Endothelial cell of umbilical vein (primary cell): ENCODE data around the gene ZNF775. TPM values are rescaled to one million over a fixed set of nuclear protein-coding genes. Genes with fewer than 3 reads are reported as not detected.

Experiments
- BruUV-seq: library from RNA; stranded (reverse); fragments of 400-500 nt; replicated peaks from 2 replicates; lab custom pipeline; 2021; lab: Mats Ljungman, UMichigan
- CTCF ChIA-PET: fragments of 300-600, 350-600 bp; sonication (Branson Sonifier 250); formaldehyde crosslinking; loops from one replicate; lab custom pipeline; 2021; ENCODE audit warnings: antibody characterized with exemption, inconsistent platforms; lab: Charles Lee
- POLR2A ChIA-PET: fragments of 300-600, 350-600 bp; sonication (Branson Sonifier 250); formaldehyde crosslinking; loops from one replicate; lab custom pipeline; 2021; ENCODE audit warnings: antibody characterized with exemption, inconsistent platforms; lab: Charles Lee
- DNase-seq: peaks from one replicate; pipeline ENCODE4 v3.0.0-alpha.2; 2011; ENCODE audit warnings: low read depth, low spot score
- FAIRE-seq: peaks from 2 replicates; lab custom pipeline; 2011; peaks lifted over from hg19 to GRCh38; lab: Jason Lieb, UNC
- H2AFZ ChIP-seq: 2 replicates; pipeline ENCODE4 v1.6.0; 2012; ENCODE audit warnings: low read depth, low read length, control low read depth, inconsistent platforms
- H3K27ac ChIP-seq: 2 replicates; pipeline ENCODE4 v1.5.1; 2011; ENCODE audit warnings: low read depth, mild to moderate bottlenecking, control low read depth, low read length, moderate library complexity; ENCODE audit not compliant: insufficient read depth
- H3K27me3 ChIP-seq, 2 experiments: 2 replicates each; pipeline versions ENCODE4 v1.6.0 to v1.6.1; 2011; ENCODE audit warnings: low read length in 2 of 2, mixed read lengths in 1 of 2; ENCODE audit not compliant: control insufficient read depth in 2 of 2, insufficient read depth in 2 of 2
- H3K36me3 ChIP-seq, 2 experiments: 2 replicates in 1 of 2; 3 replicates in 1 of 2; pipeline ENCODE4 v1.5.1; 2011; ENCODE audit warnings: low read length in 2 of 2, mild to moderate bottlenecking in 1 of 2, moderate library complexity in 1 of 2; ENCODE audit not compliant: control insufficient read depth in 2 of 2, insufficient read depth in 2 of 2; ENCODE audit errors: extremely low read depth in 1 of 2
- H3K4me1 ChIP-seq: 3 replicates; pipeline ENCODE4 v1.5.1; 2011; ENCODE audit warnings: mild to moderate bottlenecking, low read length; ENCODE audit not compliant: control insufficient read depth, insufficient read depth; ENCODE audit errors: extremely low read depth
- H3K4me2 ChIP-seq: 2 replicates; pipeline ENCODE4 v1.6.1; 2011; ENCODE audit warnings: low read length, control low read depth, mixed read lengths; ENCODE audit not compliant: insufficient read depth
- H3K4me3 ChIP-seq, 3 experiments: fragments of 200-600 bp in 1 of 3; sonication (generic), shearing (Covaris generic) in 1 of 3; replicated peaks in 1 of 3; 2 replicates each; pipeline ENCODE4 v1.5.1; 2011 to 2016; ENCODE audit warnings: control low read depth in 3 of 3, low read length in 3 of 3, mild to moderate bottlenecking in 2 of 3, inconsistent platforms in 1 of 3, low read depth in 1 of 3, moderate library complexity in 1 of 3; ENCODE audit not compliant: insufficient read depth in 1 of 3
- H3K79me2 ChIP-seq: 2 replicates; pipeline ENCODE4 v1.6.0; 2012; ENCODE audit warnings: low read length, inconsistent platforms; ENCODE audit not compliant: control insufficient read depth, insufficient read depth
- H3K9ac ChIP-seq: replicated peaks from 2 replicates; pipeline ENCODE3; 2011; ENCODE audit warnings: low read length, control low read depth; ENCODE audit not compliant: insufficient read depth; ENCODE audit errors: extremely low read depth
- H3K9me1 ChIP-seq: replicated peaks from 3 replicates; pipeline ENCODE4 v1.6.0; 2011; ENCODE audit warnings: mild to moderate bottlenecking, low read length; ENCODE audit not compliant: control insufficient read depth, insufficient read depth; ENCODE audit errors: extremely low read depth
- H3K9me3 ChIP-seq: replicated peaks from 2 replicates; pipeline ENCODE4 v1.5.1; 2012; ENCODE audit warnings: low read length, inconsistent platforms; ENCODE audit not compliant: control insufficient read depth, insufficient read depth
- H4K20me1 ChIP-seq: replicated peaks from 2 replicates; pipeline ENCODE3; 2011; ENCODE audit warnings: mild to moderate bottlenecking, low read length; ENCODE audit not compliant: control insufficient read depth, insufficient read depth; ENCODE audit errors: extremely low read depth
- EZH2 ChIP-seq: IDR thresholded peaks from 2 replicates; pipeline ENCODE4 v1.6.1; 2012; ENCODE audit warnings: borderline replicate concordance, low read depth, mild to moderate bottlenecking, moderate library complexity, low read length, inconsistent platforms; ENCODE audit not compliant: severe bottlenecking
- FOS ChIP-seq: IDR thresholded peaks from 2 replicates; pipeline ENCODE4 v1.6.1; 2011; ENCODE audit warnings: mild to moderate bottlenecking, low read length, moderate library complexity, borderline replicate concordance; ENCODE audit not compliant: insufficient read depth
- GATA2 ChIP-seq: IDR thresholded peaks from 2 replicates; pipeline ENCODE4 v1.7.0; 2011; ENCODE audit warnings: low read depth, mild to moderate bottlenecking, moderate library complexity, mixed read lengths, low read length; ENCODE audit not compliant: insufficient read length, insufficient read depth
- JUN ChIP-seq: IDR thresholded peaks from 2 replicates; pipeline ENCODE4 v1.6.1; 2011; ENCODE audit warnings: borderline replicate concordance, low read depth; ENCODE audit not compliant: insufficient read length, insufficient read depth
- POLR2A ChIP-seq: IDR thresholded peaks from 2 replicates; pipeline ENCODE4 v1.6.1; 2012; ENCODE audit warnings: low read depth, mild to moderate bottlenecking, control low read depth, low read length
- dilution Hi-C: fragments of 300-500 bp; cut with MboI; formaldehyde crosslinking; loops from one replicate; pipeline ENCODE4 v1.15.0; 2019; ENCODE audit warnings: low sequenced_read_pairs; ENCODE audit not compliant: extremely low pct_ligation_motif_present
- intact Hi-C: fragments of 100-400 bp; cut with micrococcal nuclease; formaldehyde crosslinking; loops from one replicate; pipeline ENCODE4 v1.10.0; 2022
- polyA plus RNA-seq, 4 experiments: library from polyadenylated mRNA; depleted of rRNA in 3 of 4; stranded (reverse) in 3 of 4; unstranded in 1 of 4; fragments of >200 nt; gene quantifications; 2 replicates each; pipeline versions ENCODE4 v1.2.1 to v1.2.3, GENCODE V29; 2011 to 2012; ENCODE audit warnings: missing spikeins in 1 of 4
- total RNA-seq: library from RNA; stranded (reverse); gene quantifications from 2 replicates; pipeline ENCODE4 v1.2.3, GENCODE V29; 2021
- TF ChIP-seq, protein P1 (sequence below): IDR thresholded peaks from 2 replicates; pipeline ENCODE4 v1.6.1; 2011; ENCODE audit not compliant: insufficient read depth, insufficient read length
- TF ChIP-seq, protein P2 (sequence below), 2 donors: IDR thresholded peaks; 1 replicate in 1 of 2; 2 replicates in 1 of 2; pipeline ENCODE4 v1.5.1; 2011; ENCODE audit warnings: low read length in 2 of 2, mild to moderate bottlenecking in 2 of 2, moderate library complexity in 2 of 2, control low read depth in 1 of 2, inconsistent platforms in 1 of 2, low read depth in 1 of 2; ENCODE audit not compliant: insufficient read depth in 1 of 2; ENCODE audit errors: extremely low read depth in 1 of 2

Gene ZNF775
- total and polyA plus RNA-seq, 2 donors (not counting 3 experiments of a cell fraction or from before 2014, with no cell fraction given) = 5.8 to 8.3 TPM

DNA sequence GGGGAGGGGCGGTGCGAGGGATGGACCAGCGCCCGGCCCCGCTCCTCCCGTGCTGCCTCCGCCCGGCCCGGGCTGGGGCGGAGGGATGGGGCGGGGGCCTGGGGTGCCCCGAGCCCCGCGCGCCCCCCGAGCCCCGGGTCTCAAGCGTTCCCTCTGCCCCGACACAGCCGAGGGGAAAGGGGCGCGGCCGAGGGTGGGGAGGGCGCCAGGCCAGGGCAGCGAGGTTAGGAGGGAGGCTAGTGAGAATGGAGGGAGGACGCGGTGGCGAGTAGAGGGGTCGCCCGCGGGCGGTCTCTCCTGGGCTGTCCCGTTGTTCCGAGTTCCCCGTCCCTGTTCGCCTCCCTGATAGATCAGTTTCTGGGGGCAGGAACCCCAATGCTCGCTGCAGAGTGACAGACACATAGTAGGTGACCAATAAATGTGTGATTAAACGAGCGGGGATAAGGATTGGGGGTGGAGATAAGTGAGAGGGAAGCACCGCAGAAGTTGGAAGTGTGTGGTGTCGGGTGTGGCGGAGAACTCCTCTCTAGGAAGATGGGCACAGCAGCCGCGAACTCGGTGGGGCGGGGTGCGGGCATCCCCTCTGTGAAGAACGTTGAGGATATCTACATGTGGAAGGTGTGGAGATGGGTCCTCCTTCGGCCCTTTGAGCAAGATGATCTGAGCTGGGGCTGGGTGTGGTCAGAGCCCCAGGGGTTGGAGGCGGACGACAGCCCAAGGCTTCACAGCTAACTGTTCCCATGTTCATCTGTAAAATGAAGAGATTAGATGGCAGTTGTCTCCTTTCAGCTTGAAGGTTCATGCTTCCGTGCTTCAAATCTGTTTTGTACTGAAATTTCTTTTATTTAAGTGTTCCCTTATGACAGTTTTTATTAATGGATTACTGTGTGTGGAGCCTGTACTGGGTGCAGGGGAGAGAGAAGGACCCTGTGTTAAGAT is 580 bp downstream of the ZNF775 start:
- ChIA-PET POLR2A (interaction anchor here (0.9 to 1.9 kb wide), 2 partner anchors 10 to 71 kb away, joined by 3 to 13 read pairs; partner anchors contain the start of genes GIMAP8 and REPIN1), CTCF (interaction anchor here (1.4 to 1.8 kb wide), 2 partner anchors 11 to 26 kb away, joined by 4 to 16 read pairs; partner anchors contain the start of gene REPIN1)
- Histone ChIP-seq H3K9ac (peak overlapping the region; percentile 76), H3K36me3 (peaks cover 0 to 2% of the 10 kb centered on the region in 2 experiments), H3K9me3 (no peaks in the 10 kb centered on the region), H3K4me2 (peak overlapping the region; percentile 41), H3K27ac (peak overlapping the region; percentile 23), H2AFZ (peak overlapping the region; percentile 76), H3K4me1 (peaks cover 29% of the 10 kb centered on the region), H3K27me3 (no peaks in the 10 kb centered on the region), H3K79me2 (peaks cover 34% of the 10 kb centered on the region), H3K4me3 (peak overlapping the region; percentile 81 to 85 (median 81)), H3K9me1 (no peaks in the 10 kb centered on the region), H4K20me1 (no peaks in the 10 kb centered on the region)
- FAIRE-seq (peak; percentile 61), DNase-seq (peak; percentile 41)
- TSS peak; percentile 18 for BruUV-seq
- dilution Hi-C loops (no loop called here), intact Hi-C loops (loop anchor here (1.0 to 10.0 kb wide), 7 partner anchors 10 to 208 kb away; partner anchors contain the start of gene GIMAP4)
- TF ChIP-seq GATA2 (no peak), FOS (no peak)
- TF ChIP-seq, protein P1, sequence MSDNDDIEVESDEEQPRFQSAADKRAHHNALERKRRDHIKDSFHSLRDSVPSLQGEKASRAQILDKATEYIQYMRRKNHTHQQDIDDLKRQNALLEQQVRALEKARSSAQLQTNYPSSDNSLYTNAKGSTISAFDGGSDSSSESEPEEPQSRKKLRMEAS = no peak

- Histone ChIP-seq H2AFZ (no peak overlapping the region), H3K27me3 (no peaks in the 10 kb centered on the region), H3K9me3 (no peaks in the 10 kb centered on the region), H3K4me1 (peaks cover 29% of the 10 kb centered on the region), H3K9ac (no peak overlapping the region), H3K9me1 (no peaks in the 10 kb centered on the region), H3K4me3 (peak overlapping the region in 1 of 3 experiments; percentile 85), H3K27ac (no peak overlapping the region), H3K36me3 (peaks cover 0 to 3% of the 10 kb centered on the region in 2 experiments), H3K4me2 (peak overlapping the region; percentile 41), H4K20me1 (no peaks in the 10 kb centered on the region), H3K79me2 (peaks cover 34% of the 10 kb centered on the region)
- CTCF ChIA-PET = no interaction called here
- no TSS peak for BruUV-seq
- TF ChIP-seq POLR2A (no peak), EZH2 (no peak), GATA2 (no peak), JUN (no peak)
- TF ChIP-seq, protein P2, sequence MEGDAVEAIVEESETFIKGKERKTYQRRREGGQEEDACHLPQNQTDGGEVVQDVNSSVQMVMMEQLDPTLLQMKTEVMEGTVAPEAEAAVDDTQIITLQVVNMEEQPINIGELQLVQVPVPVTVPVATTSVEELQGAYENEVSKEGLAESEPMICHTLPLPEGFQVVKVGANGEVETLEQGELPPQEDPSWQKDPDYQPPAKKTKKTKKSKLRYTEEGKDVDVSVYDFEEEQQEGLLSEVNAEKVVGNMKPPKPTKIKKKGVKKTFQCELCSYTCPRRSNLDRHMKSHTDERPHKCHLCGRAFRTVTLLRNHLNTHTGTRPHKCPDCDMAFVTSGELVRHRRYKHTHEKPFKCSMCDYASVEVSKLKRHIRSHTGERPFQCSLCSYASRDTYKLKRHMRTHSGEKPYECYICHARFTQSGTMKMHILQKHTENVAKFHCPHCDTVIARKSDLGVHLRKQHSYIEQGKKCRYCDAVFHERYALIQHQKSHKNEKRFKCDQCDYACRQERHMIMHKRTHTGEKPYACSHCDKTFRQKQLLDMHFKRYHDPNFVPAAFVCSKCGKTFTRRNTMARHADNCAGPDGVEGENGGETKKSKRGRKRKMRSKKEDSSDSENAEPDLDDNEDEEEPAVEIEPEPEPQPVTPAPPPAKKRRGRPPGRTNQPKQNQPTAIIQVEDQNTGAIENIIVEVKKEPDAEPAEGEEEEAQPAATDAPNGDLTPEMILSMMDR (IDR thresholded peaks at IDR 0.05; ENCODE audit: extremely low read depth in 1 of 2, insufficient read depth in 1 of 2, low read depth in 1 of 2, low read length in 2 of 2) = no peak
- TF ChIP-seq, protein P1 = no peak
- FAIRE-seq (peak; percentile 42), DNase-seq (no peak)
- POLR2A ChIA-PET = interaction anchor here (0.9 kb wide), 1 partner anchor 70 kb away, joined by 3 read pairs; the partner anchor contains the start of gene GIMAP8
- intact Hi-C loops (no loop called here), dilution Hi-C loops (no loop called here)
Observed at GRCh38 chr7:150380463-150380862, 1.3 kb downstream of the ZNF775 start.
